Measurements from ENCODE around the gene RIOX2.

The RIOX2 gene

DNA sequence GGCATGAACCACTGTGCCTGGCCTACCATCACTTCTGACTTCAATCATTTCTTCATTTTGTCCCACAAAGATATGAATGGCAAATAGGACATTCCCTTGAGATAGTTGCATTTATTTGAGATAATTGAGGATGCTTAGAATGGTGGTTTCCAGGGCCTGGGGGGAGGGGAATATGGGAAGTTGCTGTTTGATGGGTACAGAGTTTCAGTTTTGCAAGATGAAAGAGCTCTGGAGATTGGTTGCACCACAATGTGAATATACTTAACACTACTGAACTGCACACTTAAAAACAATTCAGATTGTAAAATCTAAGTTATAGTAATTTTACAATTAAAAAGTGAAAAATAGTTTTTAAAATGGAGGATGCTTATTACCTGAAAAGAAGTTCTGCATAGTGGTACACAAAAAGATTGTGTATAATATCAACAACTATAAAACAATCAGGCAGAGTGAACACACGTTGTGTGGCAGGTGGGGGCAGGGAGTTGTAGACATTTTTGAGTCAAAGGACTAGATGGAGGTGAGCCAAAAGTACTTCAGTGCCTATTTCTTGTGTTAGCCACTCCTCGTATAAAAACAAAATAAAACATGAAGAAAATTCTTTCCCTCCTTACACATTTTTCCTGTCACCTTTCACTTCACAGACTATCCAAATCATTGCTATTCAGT is 18.5 kb upstream of the RIOX2 start:
- no peak for DNase-seq (ENCODE audit: low read depth, low spot score)

- no peak for DNase-seq (ENCODE audit: low read depth, low spot score)
Measured at GRCh38 chr3:97988784-97989568, 16.7 kb upstream of the RIOX2 start.

DNA sequence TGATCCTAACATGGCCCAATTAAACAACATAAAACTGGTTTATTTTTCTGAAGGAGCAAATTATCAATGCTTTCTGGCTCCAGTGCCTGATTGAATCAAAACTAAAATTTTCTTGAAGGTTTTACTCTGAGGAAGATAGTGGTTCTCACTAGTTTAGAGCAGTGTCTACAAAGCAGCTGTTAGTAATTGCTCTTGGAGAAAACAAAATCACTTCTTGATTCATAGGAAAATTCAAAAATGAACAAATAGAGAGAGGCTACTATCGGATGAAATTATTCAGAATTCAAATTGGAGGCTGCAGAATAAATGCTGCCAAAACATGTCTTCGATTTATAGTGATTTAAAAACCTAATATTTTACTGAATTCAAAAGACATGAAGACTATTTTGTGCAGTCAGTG is 15.1 kb upstream of the RIOX2 start:
- DNase-seq (ENCODE audit: low read depth, low spot score) = no peak

- no peak for DNase-seq (ENCODE audit: low read depth, low spot score)
Measured at GRCh38 chr3:97983933-97984491, 11.8 kb upstream of the RIOX2 start.

GRCh38 chr3:97981886-97982285 is 9.7 kb upstream of the RIOX2 start:
- no peak for DNase-seq (ENCODE audit: low read depth, low spot score)

- peak; percentile 49 for DNase-seq (ENCODE audit: low read depth, low spot score)
Measured at GRCh38 chr3:97979610-97980009, 7.4 kb upstream of the RIOX2 start.

DNA sequence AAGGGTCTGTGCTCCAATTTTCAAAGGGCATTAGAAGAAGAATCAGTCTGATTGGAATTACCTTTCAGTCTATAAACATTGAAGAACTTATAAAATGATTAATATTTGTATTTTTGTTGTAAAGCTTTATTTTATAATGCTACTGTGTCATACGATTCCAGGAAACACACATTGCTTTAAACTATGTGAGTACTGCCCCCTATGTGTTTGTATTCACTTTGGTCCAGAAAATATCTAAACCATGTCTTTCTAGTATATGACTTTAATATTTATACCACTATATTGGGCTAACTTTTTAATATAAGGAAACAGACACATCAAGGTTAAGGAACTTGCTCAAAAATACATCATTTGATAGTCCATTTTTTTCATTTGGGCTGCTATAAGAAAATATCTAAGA is 3.2 kb upstream of the RIOX2 start:
- no peak for DNase-seq (ENCODE audit: low read depth, low spot score)

GRCh38 chr3:97974996-97975395 is 2.8 kb upstream of the RIOX2 start:
- no peak for DNase-seq (ENCODE audit: low read depth, low spot score)

- no peak for DNase-seq (ENCODE audit: low read depth, low spot score)
Measured at GRCh38 chr3:97972976-97973375, 745 bp upstream of the RIOX2 start.

GRCh38 chr3:97970956-97971620 is 1.1 kb downstream of the RIOX2 start:
- no peak for DNase-seq (ENCODE audit: low read depth, low spot score)

DNA sequence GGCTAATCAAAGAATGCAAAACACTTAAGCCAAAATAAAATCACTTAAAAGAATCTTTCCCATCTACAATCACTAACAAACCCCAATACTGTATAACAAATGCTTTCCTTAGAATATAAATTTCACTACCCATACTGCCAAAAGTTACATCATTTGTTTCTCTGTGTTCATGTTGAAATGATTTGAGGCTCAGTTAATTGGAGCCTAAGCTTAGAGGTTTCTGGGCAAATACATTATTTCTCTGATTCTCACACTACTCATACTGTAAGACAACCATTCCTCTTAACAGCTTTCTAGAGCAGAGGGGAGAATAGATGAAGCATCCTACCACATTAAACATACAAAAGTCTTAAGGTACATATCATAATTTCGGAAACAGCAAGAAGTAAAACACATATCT is 2.1 kb downstream of the RIOX2 start:
- no peak for DNase-seq (ENCODE audit: low read depth, low spot score)

DNA sequence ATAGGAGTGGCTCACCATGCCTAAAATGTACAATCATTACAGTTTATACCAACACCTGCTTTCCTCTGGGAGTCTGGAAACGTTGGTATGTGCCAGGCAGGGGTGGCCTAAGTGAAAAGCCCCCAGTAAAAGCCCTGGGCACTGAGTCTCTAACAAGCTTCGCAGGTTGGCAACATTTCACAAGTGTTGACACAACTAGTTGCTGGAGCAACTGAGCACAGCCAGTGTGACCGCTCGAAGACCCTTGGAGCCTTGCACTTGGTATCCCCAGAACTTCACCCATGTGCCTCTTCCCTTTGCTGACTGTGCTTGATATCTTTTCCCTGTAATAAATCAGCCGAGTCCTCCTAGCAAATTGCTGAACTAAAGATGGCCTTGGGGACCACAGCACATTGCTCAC is 2.7 kb downstream of the RIOX2 start:
- DNase-seq (ENCODE audit: low read depth, low spot score) = no peak

GRCh38 chr3:97968376-97968775 is 3.9 kb downstream of the RIOX2 start:
- no peak for DNase-seq (ENCODE audit: low read depth, low spot score)

- DNase-seq (ENCODE audit: low read depth, low spot score) = peak; percentile 14
Measured at GRCh38 chr3:97967966-97968365, 4.3 kb downstream of the RIOX2 start.

DNA sequence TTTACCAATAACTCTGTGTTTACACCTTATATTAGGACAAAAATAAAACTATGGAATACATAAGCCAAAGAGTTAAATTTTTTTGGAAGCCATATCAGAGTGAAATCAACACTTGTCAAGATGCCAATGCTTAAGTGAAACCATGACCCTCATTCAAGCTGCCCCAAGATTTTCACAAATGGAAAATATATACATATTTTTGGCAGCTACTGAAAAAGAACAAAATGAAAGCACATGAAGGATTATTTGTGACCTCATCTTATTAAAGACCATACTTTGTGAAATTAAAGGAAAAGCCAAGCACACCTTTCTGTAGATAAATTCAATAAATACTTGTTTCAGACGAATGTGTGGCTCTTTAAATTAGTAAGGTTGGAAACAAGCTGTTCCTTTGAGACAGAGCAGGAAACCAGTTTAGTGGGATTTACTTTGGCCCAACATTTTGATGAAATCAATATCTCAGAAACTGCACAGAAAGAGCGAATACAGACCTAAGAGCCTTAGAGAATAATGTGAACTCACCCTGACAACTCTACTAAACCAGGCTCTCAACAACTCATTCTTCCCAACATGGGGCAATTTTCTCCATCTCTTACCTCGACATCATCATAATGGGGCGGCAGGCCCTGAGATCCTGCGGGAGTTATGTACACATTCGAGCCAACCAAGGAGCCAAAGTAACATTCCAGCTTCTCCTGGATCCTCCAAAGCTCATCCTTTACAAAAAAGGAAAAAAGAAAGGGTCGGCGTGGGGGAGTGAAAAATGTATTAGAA is 11.1 kb downstream of the RIOX2 start:
- no peak for DNase-seq (ENCODE audit: low read depth, low spot score)

- no peak for DNase-seq (ENCODE audit: low read depth, low spot score)
Measured at GRCh38 chr3:97960551-97960950, 11.7 kb downstream of the RIOX2 start.

DNA sequence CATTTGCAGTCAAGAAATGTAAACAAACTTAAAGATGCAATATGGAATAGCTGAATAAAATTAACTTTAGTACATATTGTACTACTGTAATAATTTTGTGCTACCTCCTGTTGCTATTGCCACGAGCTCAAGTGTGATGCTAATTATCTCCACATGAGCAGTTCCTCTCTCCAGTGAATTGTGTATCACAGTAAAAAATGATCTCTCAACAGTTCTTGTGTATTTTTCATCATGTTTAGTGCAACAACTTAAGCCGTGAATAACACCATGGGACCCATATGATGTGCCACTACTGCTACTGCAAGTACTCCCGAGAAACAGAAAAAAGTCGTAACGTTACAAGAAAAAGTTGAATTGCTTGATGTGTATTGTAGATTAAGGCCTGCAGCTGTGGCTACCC is 12.4 kb downstream of the RIOX2 start:
- no peak for DNase-seq (ENCODE audit: low read depth, low spot score)

GRCh38 chr3:97958796-97959195 is 13.4 kb downstream of the RIOX2 start:
- DNase-seq (ENCODE audit: low read depth, low spot score) = no peak

GRCh38 chr3:97958396-97958795 is 13.8 kb downstream of the RIOX2 start:
- DNase-seq (ENCODE audit: low read depth, low spot score) = no peak

DNA sequence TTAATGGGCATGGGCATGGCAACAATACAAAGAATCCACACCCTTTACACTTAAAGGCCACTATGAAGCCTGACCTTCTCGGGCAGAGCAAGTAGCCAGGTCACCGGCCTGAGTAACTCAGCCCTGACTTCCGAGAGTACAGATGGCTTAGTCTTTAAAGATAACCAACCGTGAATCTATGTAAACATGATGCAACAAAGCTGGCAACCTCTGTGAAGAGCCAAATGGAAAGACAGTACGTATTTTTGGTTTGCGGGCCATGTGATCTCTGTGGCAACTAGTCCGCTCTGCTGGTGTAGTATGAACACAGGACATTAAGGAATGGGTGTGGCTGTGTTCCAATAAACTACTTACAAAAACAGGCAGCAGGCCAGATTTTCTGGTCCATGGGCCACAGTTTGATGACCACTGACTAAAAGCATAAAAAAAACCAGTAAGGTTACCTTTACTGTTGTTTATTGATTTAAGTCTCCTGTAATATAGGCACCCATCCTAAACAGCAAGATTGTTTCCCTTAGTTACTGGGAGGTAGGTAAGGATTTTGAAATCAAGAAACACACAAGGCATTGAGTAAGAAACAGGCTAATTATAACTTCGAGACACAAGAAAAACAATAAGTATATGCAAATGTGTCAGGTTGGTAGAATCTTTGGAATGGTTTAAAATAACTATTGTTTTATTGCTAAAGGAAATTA is 14.5 kb downstream of the RIOX2 start:
- DNase-seq (ENCODE audit: low read depth, low spot score) = no peak

- DNase-seq (ENCODE audit: low read depth, low spot score) = no peak
Measured at GRCh38 chr3:97956051-97956450, 16.2 kb downstream of the RIOX2 start.
